ENCODE results near the gene F13A1.

DNA sequence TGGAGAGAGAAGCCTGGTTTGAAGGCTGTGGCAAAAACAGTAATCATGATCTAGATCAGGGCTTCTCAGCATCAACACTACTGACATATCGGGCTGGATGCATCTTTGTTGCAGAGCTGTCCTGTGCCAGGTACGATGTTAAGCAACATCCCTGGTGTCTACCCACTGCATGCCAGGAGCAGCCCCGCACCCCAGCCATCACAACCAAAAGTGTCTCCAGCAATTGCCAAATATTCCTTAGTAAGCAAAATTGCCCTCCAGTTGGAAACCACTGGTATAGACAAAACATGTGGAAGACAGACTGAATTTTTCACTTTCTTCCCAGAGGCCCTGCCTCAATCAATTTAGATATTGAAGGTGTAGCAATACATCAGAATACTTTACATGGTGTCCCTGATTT is 166.1 kb downstream of the F13A1 start:
- no peak for TF ChIP-seq POLR2AphosphoS5 (IDR thresholded peaks at IDR 0.05)
- TF ChIP-seq, protein P1, sequence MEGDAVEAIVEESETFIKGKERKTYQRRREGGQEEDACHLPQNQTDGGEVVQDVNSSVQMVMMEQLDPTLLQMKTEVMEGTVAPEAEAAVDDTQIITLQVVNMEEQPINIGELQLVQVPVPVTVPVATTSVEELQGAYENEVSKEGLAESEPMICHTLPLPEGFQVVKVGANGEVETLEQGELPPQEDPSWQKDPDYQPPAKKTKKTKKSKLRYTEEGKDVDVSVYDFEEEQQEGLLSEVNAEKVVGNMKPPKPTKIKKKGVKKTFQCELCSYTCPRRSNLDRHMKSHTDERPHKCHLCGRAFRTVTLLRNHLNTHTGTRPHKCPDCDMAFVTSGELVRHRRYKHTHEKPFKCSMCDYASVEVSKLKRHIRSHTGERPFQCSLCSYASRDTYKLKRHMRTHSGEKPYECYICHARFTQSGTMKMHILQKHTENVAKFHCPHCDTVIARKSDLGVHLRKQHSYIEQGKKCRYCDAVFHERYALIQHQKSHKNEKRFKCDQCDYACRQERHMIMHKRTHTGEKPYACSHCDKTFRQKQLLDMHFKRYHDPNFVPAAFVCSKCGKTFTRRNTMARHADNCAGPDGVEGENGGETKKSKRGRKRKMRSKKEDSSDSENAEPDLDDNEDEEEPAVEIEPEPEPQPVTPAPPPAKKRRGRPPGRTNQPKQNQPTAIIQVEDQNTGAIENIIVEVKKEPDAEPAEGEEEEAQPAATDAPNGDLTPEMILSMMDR (IDR thresholded peaks at IDR 0.05): no peak
- no peak for TF ChIP-seq POLR2A (IDR thresholded peaks at IDR 0.05)
- TF ChIP-seq EP300 (IDR thresholded peaks at IDR 0.05): no peak

Measured in gastroesophageal sphincter (tissue), 3 donors.